SU-DHL-6 (cell line): ENCODE results near the gene OTOF.

Experiments used
- H2AFZ ChIP-seq: fragments of 200-600 bp; sonication (generic); 2 replicates; pipeline ENCODE4 v1.6.1; 2014; ENCODE audit warnings: low read depth, mild to moderate bottlenecking, moderate library complexity, mixed read lengths, antibody characterized with exemption, low read length; ENCODE audit not compliant: severe bottlenecking
- H3F3A ChIP-seq: fragments of 200-600 bp; shearing (Covaris generic); 2 replicates; pipeline ENCODE4 v1.6.0; 2016; ENCODE audit warnings: antibody characterized with exemption, mild to moderate bottlenecking; ENCODE audit not compliant: insufficient read depth
- H3K27ac ChIP-seq: fragments of 200-600 bp; sonication (generic); 2 replicates; pipeline ENCODE4 v1.5.1; 2016; ENCODE audit warnings: low read depth, mild to moderate bottlenecking, low read length, moderate library complexity, mixed read lengths
- H3K27me3 ChIP-seq: fragments of 200-600 bp; sonication (generic), shearing (Covaris generic); 2 replicates; pipeline ENCODE4 v1.6.0; 2014; ENCODE audit warnings: mild to moderate bottlenecking, low read length
- H3K36me3 ChIP-seq: fragments of 200-600 bp; sonication (generic); 2 replicates; pipeline ENCODE4 v1.6.1; 2014; ENCODE audit warnings: mild to moderate bottlenecking, low read length, mixed read lengths
- H3K4me2 ChIP-seq: fragments of 300-600, 200-600 bp; shearing (Covaris generic), sonication (generic); 2 replicates; pipeline ENCODE4 v1.6.0; 2014; ENCODE audit warnings: low read length, low read depth, mild to moderate bottlenecking; ENCODE audit not compliant: poor library complexity, severe bottlenecking
- H3K4me3 ChIP-seq: fragments of 200-600 bp; sonication (generic); 2 replicates; pipeline ENCODE4 v1.5.1; 2014; ENCODE audit warnings: antibody characterized with exemption, low read length, mild to moderate bottlenecking, mixed read lengths; ENCODE audit not compliant: insufficient read depth, poor library complexity, severe bottlenecking
- H3K79me2 ChIP-seq: fragments of 200-600 bp; sonication (generic); 2 replicates; pipeline ENCODE4 v1.6.1; 2014; ENCODE audit warnings: mild to moderate bottlenecking, low read length, moderate library complexity; ENCODE audit not compliant: insufficient read depth
- H3K9ac ChIP-seq: fragments of 200-600 bp; sonication (generic); 2 replicates; pipeline ENCODE4 v1.7.0; 2014; ENCODE audit warnings: mild to moderate bottlenecking, low read length
- H3K9me2 ChIP-seq: fragments of 200-600 bp; sonication (generic); replicated peaks from 2 replicates; pipeline ENCODE4 v1.6.1; 2014; ENCODE audit warnings: low read length; ENCODE audit not compliant: insufficient read depth
- H3K9me3 ChIP-seq: fragments of 200-600 bp; sonication (generic); 2 replicates; pipeline ENCODE4 v1.6.1; 2014; ENCODE audit warnings: low read length, mixed read lengths; ENCODE audit not compliant: insufficient read depth
- H4K20me1 ChIP-seq: fragments of 200-600 bp; sonication (generic); 2 replicates; pipeline ENCODE4 v1.6.1; 2014; ENCODE audit warnings: low read depth, mild to moderate bottlenecking, antibody characterized with exemption, low read length, moderate library complexity, mixed read lengths
- CTCF ChIP-seq: fragments of 200-600 bp; sonication (generic); IDR thresholded peaks from one replicate; pipeline ENCODE4 v1.5.1; 2017; ENCODE audit warnings: antibody characterized with exemption, mild to moderate bottlenecking, low read length, moderate library complexity; ENCODE audit not compliant: insufficient read depth, poor library complexity, severe bottlenecking
- EZH2phosphoT487 ChIP-seq: fragments of 200-600 bp; sonication (generic), shearing (Covaris generic); conservative IDR thresholded peaks from 2 replicates; pipeline ENCODE4 v1.6.1; 2018; ENCODE audit warnings: mild to moderate bottlenecking, antibody characterized with exemption, low read length, moderate library complexity, mixed read lengths

OTOF gene

GRCh38 chr2:26414311-26414710 is 63.6 kb downstream of the OTOF start:
- Histone ChIP-seq H3K27ac (no peak overlapping the region), H3K4me3 (no peak overlapping the region), H3K36me3 (no peaks in the 10 kb centered on the region), H2AFZ (no peak overlapping the region), H3K9me2 (no peaks in the 10 kb centered on the region), H3F3A (no peaks in the 10 kb centered on the region), H3K79me2 (no peaks in the 10 kb centered on the region), H3K9me3 (no peaks in the 10 kb centered on the region), H3K27me3 (no peaks in the 10 kb centered on the region), H3K4me2 (no peak overlapping the region), H3K9ac (no peak overlapping the region), H4K20me1 (no peaks in the 10 kb centered on the region)
- TF ChIP-seq CTCF (no peak), EZH2phosphoT487 (no peak)

- Histone ChIP-seq H3K27ac (no peak overlapping the region), H3K9me3 (no peaks in the 10 kb centered on the region), H4K20me1 (no peaks in the 10 kb centered on the region), H3K4me2 (peak overlapping the region; percentile 41), H3F3A (no peaks in the 10 kb centered on the region), H3K4me3 (no peak overlapping the region), H3K36me3 (no peaks in the 10 kb centered on the region), H3K79me2 (no peaks in the 10 kb centered on the region), H2AFZ (peak overlapping the region; percentile 58), H3K9ac (no peak overlapping the region), H3K27me3 (no peaks in the 10 kb centered on the region), H3K9me2 (no peaks in the 10 kb centered on the region)
- TF ChIP-seq CTCF (no peak), EZH2phosphoT487 (no peak)
These were observed 65.7 kb downstream of the OTOF start for GRCh38 chr2:26412091-26412673.

GRCh38 chr2:26411419-26411818 is 66.5 kb downstream of the OTOF start:
- TF ChIP-seq EZH2phosphoT487 = no peak
- no peak for TF ChIP-seq CTCF
- no peak overlapping the region for H3K4me2 ChIP-seq
- H4K20me1 ChIP-seq = no peaks in the 10 kb centered on the region
- H3K27me3 ChIP-seq = no peaks in the 10 kb centered on the region
- no peak overlapping the region for H3K4me3 ChIP-seq
- no peaks in the 10 kb centered on the region for H3F3A ChIP-seq
- no peaks in the 10 kb centered on the region for H3K36me3 ChIP-seq
- H3K27ac ChIP-seq = no peak overlapping the region
- H3K9ac ChIP-seq = no peak overlapping the region
- H3K79me2 ChIP-seq = no peaks in the 10 kb centered on the region
- H3K9me3 ChIP-seq = no peaks in the 10 kb centered on the region
- no peaks in the 10 kb centered on the region for H3K9me2 ChIP-seq
- no peak overlapping the region for H2AFZ ChIP-seq
